H9 (cell line): ENCODE results near the gene CCDC3. TPM values are rescaled to one million over a fixed set of nuclear protein-coding genes. Genes with fewer than 3 reads are reported as not detected.

Experiments
- DNase-seq: peaks from one replicate; pipeline ENCODE4 v3.0.0-alpha.2; 2017
- H2AFZ ChIP-seq: one replicate; pipeline ENCODE4 v1.6.1; 2013; ENCODE audit warnings: mild to moderate bottlenecking, low read length, control low read depth, moderate library complexity
- H2AK5ac ChIP-seq: 2 replicates; pipeline ENCODE4 v1.6.1; 2013; ENCODE audit warnings: low read length, control low read depth, mixed read lengths; ENCODE audit not compliant: insufficient read length
- H2BK120ac ChIP-seq: one replicate; pipeline ENCODE4 v1.6.1; 2013; ENCODE audit warnings: low read depth, mild to moderate bottlenecking, low read length, control low read depth, inconsistent platforms; ENCODE audit not compliant: poor library complexity, severe bottlenecking
- H2BK12ac ChIP-seq: 2 replicates; pipeline ENCODE4 v1.6.1; 2013; ENCODE audit warnings: low read length, control low read depth, mixed read lengths, low read depth; ENCODE audit not compliant: insufficient read length
- H2BK15ac ChIP-seq: 2 replicates; pipeline ENCODE4 v1.6.1; 2013; ENCODE audit warnings: low read depth, low read length, control low read depth
- H2BK20ac ChIP-seq: one replicate; pipeline ENCODE4 v1.6.1; 2013; ENCODE audit warnings: low read depth, mild to moderate bottlenecking, low read length, control low read depth, inconsistent platforms; ENCODE audit not compliant: poor library complexity, severe bottlenecking
- H2BK5ac ChIP-seq: 2 replicates; pipeline ENCODE4 v1.6.1; 2013; ENCODE audit warnings: low read length, control low read depth, mixed read lengths; ENCODE audit not compliant: insufficient read length
- H3K14ac ChIP-seq: 2 replicates; pipeline ENCODE4 v1.6.1; 2013; ENCODE audit warnings: low read length, control low read depth; ENCODE audit not compliant: insufficient read depth
- H3K18ac ChIP-seq: 2 replicates; pipeline ENCODE4 v1.6.1; 2013; ENCODE audit warnings: low read depth, mild to moderate bottlenecking, mixed read lengths, low read length, control low read depth; ENCODE audit not compliant: insufficient read length
- H3K23ac ChIP-seq: 2 replicates; pipeline ENCODE4 v1.6.1; 2013; ENCODE audit warnings: low read length, control low read depth, mixed read lengths, low read depth; ENCODE audit not compliant: insufficient read length
- H3K23me2 ChIP-seq: 2 replicates; pipeline ENCODE4 v1.6.1; 2013; ENCODE audit warnings: low read depth, mild to moderate bottlenecking, mixed read lengths, low read length, control low read depth; ENCODE audit not compliant: insufficient read length, poor library complexity, severe bottlenecking
- H3K27ac ChIP-seq: 2 replicates; pipeline ENCODE4 v1.5.1; 2013; ENCODE audit warnings: low read length, control low read depth, mixed read lengths, low read depth; ENCODE audit not compliant: insufficient read length
- H3K27me3 ChIP-seq: 2 replicates; pipeline ENCODE4 v1.6.1; 2013; ENCODE audit warnings: low read length, control low read depth, inconsistent platforms; ENCODE audit not compliant: insufficient read depth
- H3K4ac ChIP-seq: 2 replicates; pipeline ENCODE4 v1.6.1; 2013; ENCODE audit warnings: low read depth, mild to moderate bottlenecking, control low read depth, inconsistent platforms, low read length, moderate library complexity
- H3K4me1 ChIP-seq: 2 replicates; pipeline ENCODE4 v1.6.1; 2013; ENCODE audit warnings: low read length, control low read depth, inconsistent platforms; ENCODE audit not compliant: insufficient read depth
- H3K4me2 ChIP-seq: 2 replicates; pipeline ENCODE4 v1.6.1; 2013; ENCODE audit warnings: low read length, control low read depth, mixed read lengths; ENCODE audit not compliant: insufficient read length, insufficient read depth
- H3K56ac ChIP-seq: 2 replicates; pipeline ENCODE4 v1.6.1; 2013; ENCODE audit warnings: low read depth, mild to moderate bottlenecking, mixed read lengths, low read length, control low read depth; ENCODE audit not compliant: insufficient read length
- H3K79me1 ChIP-seq: 2 replicates; pipeline ENCODE4 v1.6.1; 2013; ENCODE audit warnings: low read depth, mild to moderate bottlenecking, moderate library complexity, low read length, control low read depth, inconsistent platforms; ENCODE audit not compliant: insufficient read depth, poor library complexity, severe bottlenecking
- H3K79me2 ChIP-seq: 2 replicates; pipeline ENCODE4 v1.6.1; 2013; ENCODE audit warnings: low read length, control low read depth, inconsistent platforms; ENCODE audit not compliant: insufficient read depth
- H3K9ac ChIP-seq: 2 replicates; pipeline ENCODE4 v1.6.1; 2013; ENCODE audit warnings: low read length, control low read depth, mixed read lengths; ENCODE audit not compliant: insufficient read length; ENCODE audit errors: extremely low read depth
- H3K9me3 ChIP-seq: one replicate; pipeline ENCODE4 v1.6.1; 2013; ENCODE audit warnings: low read depth, low read length, inconsistent platforms; ENCODE audit not compliant: control insufficient read depth
- H3T11ph ChIP-seq: one replicate; pipeline ENCODE4 v1.6.1; 2013; ENCODE audit warnings: mild to moderate bottlenecking, low read length, control low read depth, inconsistent platforms
- H4K20me1 ChIP-seq: one replicate; pipeline ENCODE4 v1.6.1; 2013; ENCODE audit not compliant: control insufficient read depth, insufficient read length, insufficient read depth
- H4K5ac ChIP-seq: 2 replicates; pipeline ENCODE4 v1.6.1; 2013; ENCODE audit warnings: low read depth, mild to moderate bottlenecking, mixed read lengths, low read length, control low read depth; ENCODE audit not compliant: insufficient read length
- H4K8ac ChIP-seq: replicated peaks from 2 replicates; pipeline ENCODE4 v1.6.1; 2013; ENCODE audit warnings: low read length, control low read depth, mixed read lengths, low read depth; ENCODE audit not compliant: insufficient read length
- H4K91ac ChIP-seq: 2 replicates; pipeline ENCODE4 v1.6.1; 2013; ENCODE audit warnings: low read depth, mild to moderate bottlenecking, moderate library complexity, mixed read lengths, low read length, control low read depth; ENCODE audit not compliant: insufficient read length
- H3K27ac Mint-ChIP-seq, 3 experiments: 2 replicates in 2 of 3; 3 replicates in 1 of 3; pipeline ENCODE4 v1.8.0; 2020 to 2021; ENCODE audit warnings: mixed read lengths in 3 of 3, mild to moderate bottlenecking in 1 of 3, moderate library complexity in 1 of 3
- H3K27me3 Mint-ChIP-seq: 2 replicates; pipeline ENCODE4 v1.8.0; 2021; ENCODE audit warnings: low read depth, mild to moderate bottlenecking, moderate library complexity, mixed read lengths
- H3K36me3 Mint-ChIP-seq, 3 experiments: 2 replicates in 2 of 3; 3 replicates in 1 of 3; pipeline ENCODE4 v1.8.0; 2020 to 2021; ENCODE audit warnings: low read depth in 3 of 3, mixed read lengths in 3 of 3; ENCODE audit not compliant: insufficient read depth in 1 of 3
- H3K4me1 Mint-ChIP-seq, 2 experiments: 2 replicates each; pipeline ENCODE4 v1.8.0; 2020; ENCODE audit warnings: mixed read lengths in 2 of 2
- H3K4me3 Mint-ChIP-seq, 2 experiments: 2 replicates in 1 of 2; 3 replicates in 1 of 2; pipeline ENCODE4 v1.8.0; 2020 to 2021; ENCODE audit warnings: mild to moderate bottlenecking in 2 of 2, mixed read lengths in 2 of 2, moderate library complexity in 1 of 2
- H3K9me3 Mint-ChIP-seq, 2 experiments: 2 replicates in 1 of 2; 3 replicates in 1 of 2; pipeline ENCODE4 v1.8.0; 2020; ENCODE audit warnings: mild to moderate bottlenecking in 2 of 2, mixed read lengths in 2 of 2, moderate library complexity in 1 of 2
- CTCF ChIP-seq: fragments of 200-600 bp; sonication (generic); conservative IDR thresholded peaks from 3 replicates; pipeline ENCODE4 v1.8.0; 2021; ENCODE audit warnings: antibody characterized with exemption, mild to moderate bottlenecking
- WGBS: extraction: QIAGEN DNeasy Blood & Tissue Kit; methylation state at CpG from one replicate; pipeline ENCODE4 v1.1.7; 2013; ENCODE audit warnings: missing lambda C conversion rate, low lambda C conversion rate, mixed read lengths; ENCODE audit not compliant: insufficient read length; ENCODE audit errors: extremely low coverage; 5-methylcytosine and 5-hydroxymethylcytosine counted together
- total RNA-seq: library from RNA; stranded (reverse); gene quantifications from 2 replicates; pipeline ENCODE4 v1.2.1, GENCODE V29; 2021

Gene CCDC3
- total RNA-seq, 1 experiment from 2014 or later, result 2.3 TPM

DNA sequence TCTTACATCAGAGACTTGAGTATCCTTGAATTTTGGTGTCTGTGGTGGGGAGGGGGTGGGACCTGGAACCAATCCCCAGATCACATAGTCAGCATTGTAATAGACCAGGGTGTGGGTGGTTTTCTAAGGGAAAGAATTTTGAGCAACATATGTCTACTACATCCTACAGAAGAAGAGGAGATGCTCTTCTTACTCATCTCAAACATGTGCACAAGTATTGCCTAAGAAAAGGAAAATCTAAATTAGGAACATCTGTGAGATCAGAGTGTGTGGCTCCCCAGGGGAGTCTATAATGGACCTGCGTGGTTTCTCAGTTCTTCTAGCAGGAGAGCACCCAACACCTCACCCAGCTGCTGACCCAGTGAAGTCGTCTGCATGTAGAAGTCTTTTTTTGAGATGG lies 148.8 kb downstream of the CCDC3 start:
- H3K4ac ChIP-seq, result no peak overlapping the region
- H3K79me1 ChIP-seq, result no peaks in the 10 kb centered on the region
- no peak overlapping the region for H3K4me2 ChIP-seq
- H3T11ph ChIP-seq, result no peak overlapping the region
- H2BK12ac ChIP-seq, result no peak overlapping the region
- H3K9ac ChIP-seq, result no peak overlapping the region
- no peaks in the 10 kb centered on the region for H3K23me2 ChIP-seq
- H2BK15ac ChIP-seq, result no peak overlapping the region
- no peak overlapping the region for H3K14ac ChIP-seq
- no peak for DNase-seq
- H2AFZ ChIP-seq, result no peak overlapping the region
- no peak overlapping the region for H2AK5ac ChIP-seq
- no peak overlapping the region for H2BK20ac ChIP-seq
- Mint-ChIP-seq H3K9me3 (no peaks in the 10 kb centered on the region), H3K27me3 (peaks cover 5% of the 10 kb centered on the region; the same call in 1 of the 2 replicates), H3K27ac (no peak overlapping the region; a peak in 1 of 7 replicates), H3K4me1 (0 out of 4 replicates have a peak, but pooled peaks cover 3 to 4% of the 10 kb centered on the region in 2 experiments), H3K36me3 (no peaks in the 10 kb centered on the region; a peak in 1 of 7 replicates), H3K4me3 (no peak overlapping the region)
- no peak overlapping the region for H2BK120ac ChIP-seq
- no peak overlapping the region for H3K56ac ChIP-seq
- no peak overlapping the region for H3K18ac ChIP-seq
- no peaks in the 10 kb centered on the region for H3K79me2 ChIP-seq
- H3K9me3 ChIP-seq, result no peaks in the 10 kb centered on the region
- H4K91ac ChIP-seq, result no peak overlapping the region
- no peaks in the 10 kb centered on the region for H3K27me3 ChIP-seq
- no peak overlapping the region for H3K23ac ChIP-seq
- no peak overlapping the region for H4K5ac ChIP-seq
- no peaks in the 10 kb centered on the region for H3K4me1 ChIP-seq
- TF ChIP-seq CTCF, result no peak
- no CpG with 5 or more reads among the region's 2 CpGs for WGBS
- H4K20me1 ChIP-seq, result no peaks in the 10 kb centered on the region
- H3K27ac ChIP-seq, result no peak overlapping the region
- no peak overlapping the region for H2BK5ac ChIP-seq
- no peak overlapping the region for H4K8ac ChIP-seq
